Measurements from ENCODE around the gene IDI1.

DNA sequence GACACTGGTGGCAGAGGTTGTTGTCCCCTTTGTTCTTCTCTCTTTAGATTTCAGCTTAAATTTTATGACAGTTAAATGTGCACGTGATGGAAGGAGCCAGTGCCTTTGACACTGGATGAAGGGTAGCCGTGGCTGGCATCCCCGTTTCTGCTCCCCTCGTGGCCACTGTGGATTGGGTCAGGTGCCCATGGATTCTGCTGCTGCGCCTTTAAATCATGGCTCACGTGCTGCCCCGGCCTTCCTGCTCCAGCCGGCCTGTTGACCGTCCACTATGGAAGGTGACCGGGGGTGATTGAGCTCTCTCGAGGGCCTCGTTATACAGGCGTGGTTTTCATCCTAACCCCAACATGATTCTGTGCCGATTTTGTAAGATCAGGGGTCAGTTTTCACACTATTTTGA lies 41.8 kb upstream of the IDI1 start:
- TF ChIP-seq CREB1 (IDR thresholded peaks at IDR 0.05; ENCODE audit: low read depth): no peak
- TF ChIP-seq TAF1 (IDR thresholded peaks at IDR 0.05; ENCODE audit: low read depth): no peak
- TF ChIP-seq, protein P1, sequence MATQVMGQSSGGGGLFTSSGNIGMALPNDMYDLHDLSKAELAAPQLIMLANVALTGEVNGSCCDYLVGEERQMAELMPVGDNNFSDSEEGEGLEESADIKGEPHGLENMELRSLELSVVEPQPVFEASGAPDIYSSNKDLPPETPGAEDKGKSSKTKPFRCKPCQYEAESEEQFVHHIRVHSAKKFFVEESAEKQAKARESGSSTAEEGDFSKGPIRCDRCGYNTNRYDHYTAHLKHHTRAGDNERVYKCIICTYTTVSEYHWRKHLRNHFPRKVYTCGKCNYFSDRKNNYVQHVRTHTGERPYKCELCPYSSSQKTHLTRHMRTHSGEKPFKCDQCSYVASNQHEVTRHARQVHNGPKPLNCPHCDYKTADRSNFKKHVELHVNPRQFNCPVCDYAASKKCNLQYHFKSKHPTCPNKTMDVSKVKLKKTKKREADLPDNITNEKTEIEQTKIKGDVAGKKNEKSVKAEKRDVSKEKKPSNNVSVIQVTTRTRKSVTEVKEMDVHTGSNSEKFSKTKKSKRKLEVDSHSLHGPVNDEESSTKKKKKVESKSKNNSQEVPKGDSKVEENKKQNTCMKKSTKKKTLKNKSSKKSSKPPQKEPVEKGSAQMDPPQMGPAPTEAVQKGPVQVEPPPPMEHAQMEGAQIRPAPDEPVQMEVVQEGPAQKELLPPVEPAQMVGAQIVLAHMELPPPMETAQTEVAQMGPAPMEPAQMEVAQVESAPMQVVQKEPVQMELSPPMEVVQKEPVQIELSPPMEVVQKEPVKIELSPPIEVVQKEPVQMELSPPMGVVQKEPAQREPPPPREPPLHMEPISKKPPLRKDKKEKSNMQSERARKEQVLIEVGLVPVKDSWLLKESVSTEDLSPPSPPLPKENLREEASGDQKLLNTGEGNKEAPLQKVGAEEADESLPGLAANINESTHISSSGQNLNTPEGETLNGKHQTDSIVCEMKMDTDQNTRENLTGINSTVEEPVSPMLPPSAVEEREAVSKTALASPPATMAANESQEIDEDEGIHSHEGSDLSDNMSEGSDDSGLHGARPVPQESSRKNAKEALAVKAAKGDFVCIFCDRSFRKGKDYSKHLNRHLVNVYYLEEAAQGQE (IDR thresholded peaks at IDR 0.05; ENCODE audit: low read depth): no peak
